Gastroesophageal sphincter (tissue), 4 donors: Measurements from ENCODE around the gene CDH23. TPM values are rescaled to one million over a fixed set of nuclear protein-coding genes. Genes with fewer than 3 reads are reported as not detected.

Experiments used
- ATAC-seq: fragments of 150-250 bp; one replicate; pipeline ENCODE4 v1.9.1; 2016; ENCODE audit warnings: mild to moderate bottlenecking, moderate library complexity
- H3K27ac ChIP-seq, 4 donors: fragments of 200-600 bp; sonication (generic) in 3 of 4; 1 replicate in 3 of 4; 2 replicates in 1 of 4; pipeline ENCODE4 v1.5.1; 2016 to 2019
- H3K27me3 ChIP-seq: fragments of 200-600 bp; sonication (generic); one replicate; pipeline ENCODE4 v1.5.1; 2019
- H3K36me3 ChIP-seq, 2 donors: fragments of 200-600 bp; sonication (generic); one replicate each; pipeline ENCODE4 v1.5.1; 2019; ENCODE audit warnings: control low read depth in 1 of 2
- H3K4me1 ChIP-seq, 3 donors: fragments of 200-600 bp; sonication (generic); 1 replicate in 2 of 3; 2 replicates in 1 of 3; pipeline ENCODE4 v1.5.1; 2016 to 2019; ENCODE audit warnings: control low read depth in 2 of 3
- H3K4me3 ChIP-seq, 2 donors: fragments of 200-600 bp; sonication (generic); one replicate each; pipeline ENCODE4 v1.5.1; 2019; ENCODE audit warnings: mild to moderate bottlenecking in 1 of 2, moderate library complexity in 1 of 2
- H3K9me3 ChIP-seq, 3 donors: fragments of 200-600 bp; sonication (generic); one replicate each; pipeline ENCODE4 v1.5.1; 2017 to 2019; ENCODE audit warnings: control low read depth in 2 of 3
- EP300 ChIP-seq: sonication (generic); formaldehyde crosslinking; IDR thresholded peaks from one replicate; pipeline ENCODE4 v1.6.1; 2017; ENCODE audit warnings: antibody characterized with exemption, mild to moderate bottlenecking
- POLR2A ChIP-seq, 2 donors: fragments of 450-650 bp; IDR thresholded peaks; one replicate each; pipeline ENCODE4 v1.6.1; 2017; ENCODE audit warnings: antibody characterized with exemption in 2 of 2, mild to moderate bottlenecking in 2 of 2, moderate library complexity in 1 of 2
- POLR2AphosphoS5 ChIP-seq: sonication (generic); formaldehyde crosslinking; IDR thresholded peaks from one replicate; pipeline ENCODE4 v1.6.1; 2017; ENCODE audit warnings: antibody characterized with exemption
- WGBS, 2 donors: methylation state at CpG; one replicate each; pipeline ENCODE4 v1.1.5; 2018; ENCODE audit warnings: low coverage in 1 of 2; 5-methylcytosine and 5-hydroxymethylcytosine counted together
- total RNA-seq, 4 donors: library from RNA; depleted of rRNA; stranded (reverse); fragments of >200 nt; gene quantifications; one replicate each; pipeline ENCODE4 v1.1.0, GENCODE V29; 2016
- TF ChIP-seq, protein P1 (sequence below), 4 experiments: fragments of 200-600 bp in 2 of 4; fragments of 450-650 bp in 2 of 4; sonication (generic) in 1 of 4; IDR thresholded peaks; one replicate each; pipeline ENCODE4 v1.5.1; 2017 to 2019; ENCODE audit warnings: antibody characterized with exemption in 4 of 4, mild to moderate bottlenecking in 2 of 4, moderate library complexity in 2 of 4

The CDH23 gene
- total RNA-seq, 4 donors from 2014 or later: 5.1 to 33.5 (median 16.2) TPM

- no peaks in the 10 kb centered on the region for H3K27me3 ChIP-seq
- 71 to 83% methylated on average over 3 to 4 of the region's 11 CpGs for WGBS, 2 donors
- no peak for ATAC-seq
- no peaks in the 10 kb centered on the region for H3K36me3 ChIP-seq
- H3K27ac ChIP-seq: no peak overlapping the region
- H3K9me3 ChIP-seq: no peaks in the 10 kb centered on the region
- peaks cover 2 to 48% (median 34%) of the 10 kb centered on the region in 3 donors for H3K4me1 ChIP-seq
- TF ChIP-seq EP300 (no peak), POLR2AphosphoS5 (no peak), POLR2A (IDR thresholded peaks at IDR 0.05) (no peak)
- TF ChIP-seq, protein P1, sequence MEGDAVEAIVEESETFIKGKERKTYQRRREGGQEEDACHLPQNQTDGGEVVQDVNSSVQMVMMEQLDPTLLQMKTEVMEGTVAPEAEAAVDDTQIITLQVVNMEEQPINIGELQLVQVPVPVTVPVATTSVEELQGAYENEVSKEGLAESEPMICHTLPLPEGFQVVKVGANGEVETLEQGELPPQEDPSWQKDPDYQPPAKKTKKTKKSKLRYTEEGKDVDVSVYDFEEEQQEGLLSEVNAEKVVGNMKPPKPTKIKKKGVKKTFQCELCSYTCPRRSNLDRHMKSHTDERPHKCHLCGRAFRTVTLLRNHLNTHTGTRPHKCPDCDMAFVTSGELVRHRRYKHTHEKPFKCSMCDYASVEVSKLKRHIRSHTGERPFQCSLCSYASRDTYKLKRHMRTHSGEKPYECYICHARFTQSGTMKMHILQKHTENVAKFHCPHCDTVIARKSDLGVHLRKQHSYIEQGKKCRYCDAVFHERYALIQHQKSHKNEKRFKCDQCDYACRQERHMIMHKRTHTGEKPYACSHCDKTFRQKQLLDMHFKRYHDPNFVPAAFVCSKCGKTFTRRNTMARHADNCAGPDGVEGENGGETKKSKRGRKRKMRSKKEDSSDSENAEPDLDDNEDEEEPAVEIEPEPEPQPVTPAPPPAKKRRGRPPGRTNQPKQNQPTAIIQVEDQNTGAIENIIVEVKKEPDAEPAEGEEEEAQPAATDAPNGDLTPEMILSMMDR (IDR thresholded peaks at IDR 0.05): no peak
- no peak overlapping the region for H3K4me3 ChIP-seq
Observed at GRCh38 chr10:71473671-71474599, 77.2 kb downstream of the CDH23 start.

DNA sequence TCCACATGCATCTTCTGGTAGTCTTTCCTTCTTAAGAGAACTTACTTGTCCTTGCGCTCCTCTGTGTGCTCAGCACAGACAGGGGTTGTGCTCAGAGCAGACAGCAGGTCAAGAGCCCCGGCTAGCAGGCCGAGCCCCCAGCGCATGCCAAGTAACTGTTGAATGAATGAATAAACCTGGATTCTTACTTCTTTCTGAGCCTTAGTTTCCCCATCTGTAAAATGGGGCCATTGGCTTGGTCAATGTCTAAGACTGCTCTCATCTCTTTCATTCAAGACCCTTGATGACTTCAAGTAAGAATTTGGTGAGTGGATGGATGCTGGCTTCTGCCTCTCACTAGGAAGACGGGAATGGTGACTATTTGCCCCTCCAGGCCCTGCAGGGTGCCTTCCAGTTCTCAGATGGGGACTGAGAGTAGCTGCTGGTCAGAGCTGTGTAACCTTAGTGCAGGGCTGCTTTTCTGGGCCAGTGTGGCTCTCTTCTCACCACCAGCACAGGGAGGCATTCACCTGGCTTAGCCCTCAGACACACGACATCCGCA lies 78.1 kb downstream of the CDH23 start:
- H3K27ac ChIP-seq: no peak overlapping the region

DNA sequence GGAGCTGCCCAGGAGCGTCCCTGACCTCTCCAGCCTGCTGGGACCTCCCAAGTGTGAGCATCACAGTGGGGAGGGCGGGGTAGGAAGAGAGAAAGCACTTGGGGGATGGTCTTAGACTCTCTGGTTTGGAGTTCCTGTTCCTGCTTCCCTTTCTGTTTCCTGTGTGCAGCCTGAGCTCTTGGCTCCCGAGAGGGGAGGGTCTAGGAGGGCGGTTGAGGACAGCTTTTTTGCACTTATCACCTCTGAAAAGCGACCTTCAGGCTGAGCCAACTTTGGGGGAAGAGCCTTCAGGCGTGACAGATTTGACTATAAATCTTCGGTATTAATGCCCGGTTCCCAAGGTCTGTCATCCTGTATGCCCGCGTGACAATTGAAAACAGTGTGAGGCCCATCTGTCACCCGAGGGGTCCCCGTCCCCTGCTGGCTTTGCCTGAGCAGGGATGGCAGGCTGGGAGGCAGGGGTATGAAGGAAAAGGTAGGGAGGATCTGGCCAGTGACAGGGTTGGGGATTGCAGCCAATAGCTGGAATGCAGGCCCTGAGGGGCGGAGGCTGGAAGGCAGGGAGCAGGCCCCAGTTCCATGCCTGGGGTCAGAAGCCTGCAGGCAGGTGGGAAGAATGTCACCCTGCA lies 78.6 kb downstream of the CDH23 start:
- TF ChIP-seq, protein P1 (IDR thresholded peaks at IDR 0.05): no peak
- TF ChIP-seq EP300: no peak
- no peak for TF ChIP-seq POLR2AphosphoS5
- TF ChIP-seq POLR2A (IDR thresholded peaks at IDR 0.05): no peak
- no peak for ATAC-seq
- Histone ChIP-seq H3K36me3 (no peaks in the 10 kb centered on the region), H3K9me3 (no peaks in the 10 kb centered on the region), H3K27ac (peak overlapping the region in 1 of 4 donors; percentile 60), H3K4me1 (peaks cover 2 to 48% (median 34%) of the 10 kb centered on the region in 3 donors), H3K4me3 (no peak overlapping the region), H3K27me3 (no peaks in the 10 kb centered on the region)
- WGBS, 2 donors: no CpG with 5 or more reads among the region's 13 CpGs

More for the DNA sequence above, 78.1 kb downstream of the CDH23 start:
- ATAC-seq: no peak
- Histone ChIP-seq H3K27me3 (no peaks in the 10 kb centered on the region), H3K9me3 (no peaks in the 10 kb centered on the region), H3K4me1 (peaks cover 2 to 48% (median 34%) of the 10 kb centered on the region in 3 donors), H3K4me3 (no peak overlapping the region), H3K36me3 (no peaks in the 10 kb centered on the region)
- WGBS, 2 donors: 100% methylated on average over 2 to 5 of the region's 7 CpGs
- TF ChIP-seq POLR2A (IDR thresholded peaks at IDR 0.05): no peak
- TF ChIP-seq POLR2AphosphoS5: no peak
- no peak for TF ChIP-seq EP300
- TF ChIP-seq, protein P1 (IDR thresholded peaks at IDR 0.05): no peak

DNA sequence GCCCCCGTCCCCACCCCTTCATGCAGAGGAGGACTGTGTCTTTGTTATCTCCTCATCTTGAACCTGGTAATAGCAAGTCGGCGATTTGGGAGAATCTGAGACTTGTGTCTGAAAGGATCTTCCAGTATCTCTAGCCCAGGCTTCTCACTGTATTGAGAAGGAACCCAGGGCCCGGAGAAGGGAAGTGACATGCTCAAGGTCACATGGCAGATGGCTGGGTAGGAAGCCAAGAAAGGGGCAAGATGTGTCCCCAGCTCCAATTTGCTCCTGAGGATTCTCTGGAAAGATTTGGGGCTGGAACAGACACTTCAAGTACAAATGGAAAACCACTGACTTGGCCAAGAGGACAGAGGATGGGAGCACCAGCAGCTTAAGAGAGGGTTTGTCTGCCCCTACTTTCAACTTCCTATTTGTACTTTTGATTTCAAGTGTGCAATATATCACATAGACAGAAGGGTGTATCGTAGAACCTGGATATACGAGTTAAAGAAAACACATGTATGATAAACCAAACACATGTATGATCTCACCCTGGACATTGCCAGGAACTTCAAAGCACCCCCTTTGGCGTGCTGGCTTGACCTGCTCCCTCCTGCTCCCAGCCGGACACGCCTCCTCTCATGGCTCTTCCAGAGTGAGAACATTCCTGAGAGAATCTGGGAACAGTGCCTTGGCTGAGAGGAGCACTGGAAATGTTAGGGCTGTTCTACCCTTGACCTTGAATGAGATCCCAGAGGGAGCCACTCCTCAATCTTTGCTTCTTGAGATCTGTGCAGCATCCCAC lies 79.7 kb downstream of the CDH23 start:
- WGBS, 2 donors: 47% methylated on average over 6 of the region's 9 CpGs; no CpG with 5 or more reads in 1 of the 2 donors
- Histone ChIP-seq H3K4me1 (peaks cover 2 to 48% (median 34%) of the 10 kb centered on the region in 3 donors), H3K9me3 (no peaks in the 10 kb centered on the region), H3K36me3 (no peaks in the 10 kb centered on the region), H3K27ac (peak overlapping the region in 3 of 4 donors; percentile 44 to 60 (median 47)), H3K4me3 (no peak overlapping the region), H3K27me3 (no peaks in the 10 kb centered on the region)
- TF ChIP-seq EP300: no peak
- TF ChIP-seq, protein P1 (IDR thresholded peaks at IDR 0.05): no peak
- ATAC-seq: peak; percentile 83
